HG02610 (cell line): Measurements from ENCODE around the gene EVL.

Source experiments
- ATAC-seq: cut with Tn5 transposase; IDR thresholded peaks from one replicate; pipeline ENCODE4 v1.9.1; 2021; ENCODE audit warnings: mild to moderate bottlenecking, moderate library complexity; ENCODE audit not compliant: unreplicated experiment

The EVL gene

DNA sequence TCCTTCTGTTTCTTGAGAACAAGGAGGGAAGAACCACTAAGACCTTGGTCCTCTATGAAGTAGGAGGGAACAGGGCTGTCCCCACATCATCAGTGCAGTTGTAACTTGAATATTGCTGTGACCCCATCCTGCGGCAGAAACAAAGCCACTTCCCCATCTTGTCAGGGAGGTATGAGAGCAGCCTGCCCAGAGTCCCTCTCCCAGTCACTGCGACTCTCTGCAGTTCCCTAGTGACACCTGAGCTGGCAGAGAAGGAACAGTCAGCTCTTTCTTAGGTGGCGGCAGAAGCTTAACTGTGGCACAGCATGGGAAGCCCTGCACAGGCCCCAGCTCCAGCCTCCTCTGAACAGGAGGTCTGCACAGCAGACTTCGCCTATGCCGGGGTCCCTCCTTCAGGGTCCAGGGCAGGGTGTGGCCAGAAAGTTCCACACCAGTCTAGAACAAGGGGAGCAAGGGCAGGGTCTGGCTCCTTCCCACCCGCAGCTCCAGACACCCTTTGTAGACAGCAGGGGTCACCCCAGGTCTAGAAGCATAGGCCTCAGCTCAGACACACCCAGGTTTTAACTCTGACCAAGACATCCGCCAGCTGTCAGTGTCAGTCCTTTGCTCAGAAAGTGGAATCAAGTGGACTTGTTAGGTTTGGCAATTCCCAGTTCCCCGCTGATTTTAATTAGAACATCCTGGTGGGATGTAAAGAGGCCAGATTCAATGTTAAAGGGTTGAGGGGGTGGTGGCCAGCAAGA lies 57.4 kb downstream of the EVL start:
- no peak for ATAC-seq

DNA sequence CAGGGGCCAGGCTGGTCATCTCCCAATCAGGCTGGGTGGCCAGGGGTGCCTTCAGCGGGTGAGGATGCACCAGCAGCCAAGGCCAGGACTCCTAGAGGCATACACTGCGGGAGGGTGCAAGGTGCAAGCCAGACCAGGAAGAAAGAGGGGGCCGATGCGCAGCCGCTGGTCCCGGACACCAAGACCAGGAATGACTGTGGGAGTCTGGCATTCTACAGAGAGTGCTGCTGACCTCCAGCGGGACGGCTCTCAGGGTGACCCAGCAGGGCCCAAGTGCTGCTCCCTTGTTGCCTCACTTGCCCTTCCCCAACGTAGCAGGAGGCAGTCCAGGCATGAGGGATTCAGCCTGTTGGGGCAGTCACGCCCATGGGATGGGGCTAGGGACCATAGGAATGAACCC lies 58.4 kb downstream of the EVL start:
- no peak for ATAC-seq

DNA sequence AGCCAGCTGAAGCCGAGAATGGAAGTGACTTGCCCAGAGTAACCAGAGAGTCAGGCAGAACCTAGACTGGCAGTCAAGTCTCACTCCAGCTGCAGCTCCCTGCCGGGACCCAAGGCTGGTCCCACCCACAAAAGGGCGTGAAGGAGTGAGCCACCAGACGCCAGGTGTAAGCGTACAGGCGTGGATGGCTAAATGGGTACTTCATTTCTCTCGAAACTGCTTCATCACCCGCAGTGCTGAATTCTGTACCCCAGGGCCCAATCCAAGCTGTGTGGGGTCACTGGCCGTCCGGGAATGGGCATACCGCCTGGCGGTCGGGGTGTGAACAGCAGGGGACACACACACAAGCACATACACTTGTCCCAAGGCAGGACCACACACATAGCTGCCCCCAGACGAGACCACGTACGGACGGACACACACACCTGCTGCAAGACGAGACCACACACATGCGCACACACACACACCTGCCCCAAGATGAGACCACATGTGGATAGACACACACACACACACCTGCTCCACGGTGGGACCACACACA lies 59.4 kb downstream of the EVL start:
- ATAC-seq: no peak

DNA sequence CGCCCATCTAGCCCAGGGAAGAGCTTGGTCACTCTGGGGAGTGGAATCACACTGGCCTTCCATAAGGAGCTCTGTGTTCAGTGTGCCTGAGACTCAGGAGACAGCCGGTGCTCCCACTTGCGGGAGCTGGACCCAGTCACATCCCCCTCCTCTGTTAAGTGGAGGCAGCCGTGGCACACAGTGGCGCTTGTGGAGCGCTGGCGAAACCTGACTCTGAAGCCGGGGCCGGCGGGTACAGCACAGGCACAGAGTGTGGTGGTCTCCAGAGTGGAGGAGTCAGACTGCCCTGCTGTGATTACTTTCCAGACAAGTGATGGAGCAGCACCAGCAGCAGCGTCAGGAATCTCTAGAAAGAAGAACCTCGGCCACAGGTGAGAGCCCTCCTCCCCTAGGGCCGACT lies 61.2 kb downstream of the EVL start:
- ATAC-seq: no peak

DNA sequence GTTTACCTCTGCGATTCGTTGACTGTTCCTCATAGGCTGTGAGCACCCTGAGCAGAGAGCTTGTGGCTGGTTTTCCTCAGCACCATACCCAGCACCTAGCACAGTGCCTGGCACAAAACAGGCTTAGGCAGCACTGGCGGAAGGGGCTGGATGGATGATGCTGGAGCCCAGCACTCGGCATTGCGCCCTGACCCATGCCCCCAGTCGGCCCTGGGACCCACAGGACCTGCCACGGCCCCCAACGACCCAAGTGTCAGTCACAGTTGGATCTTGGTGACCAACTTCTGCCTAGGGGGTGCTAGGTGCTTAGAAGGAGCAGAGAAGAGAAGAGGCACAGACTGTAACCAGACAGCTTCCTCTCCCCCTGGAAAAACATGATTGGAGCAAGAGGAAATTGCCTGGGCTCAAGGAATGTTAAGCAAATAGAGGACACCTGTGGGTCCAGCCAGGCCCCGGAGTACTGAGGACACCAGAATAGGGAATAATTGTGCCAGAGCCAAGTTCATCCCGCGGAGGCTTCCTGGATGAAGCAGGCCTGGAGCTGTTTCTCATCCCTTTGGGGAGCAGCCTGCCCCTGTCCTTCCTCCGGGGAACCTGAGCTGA lies 62.7 kb downstream of the EVL start:
- ATAC-seq: no peak

DNA sequence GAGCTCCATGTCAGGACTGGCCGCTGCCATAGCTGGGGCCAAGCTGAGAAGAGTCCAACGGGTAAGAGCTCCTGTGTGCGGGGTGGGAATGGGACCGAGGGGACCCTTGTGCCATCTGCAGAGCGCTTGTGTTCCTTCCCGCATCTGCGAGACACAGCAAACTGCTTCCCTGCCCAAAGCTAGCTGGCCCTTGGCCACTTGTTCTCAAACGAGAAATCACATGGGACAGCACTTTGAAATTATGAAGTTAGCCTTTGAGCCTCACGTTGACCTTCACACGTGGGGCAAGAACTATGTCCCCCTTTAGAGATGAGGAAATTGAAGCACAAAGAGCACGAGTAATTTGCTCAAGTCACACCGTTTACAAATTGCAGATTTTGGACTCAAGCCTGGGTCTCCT lies 63.5 kb downstream of the EVL start:
- ATAC-seq: no peak

DNA sequence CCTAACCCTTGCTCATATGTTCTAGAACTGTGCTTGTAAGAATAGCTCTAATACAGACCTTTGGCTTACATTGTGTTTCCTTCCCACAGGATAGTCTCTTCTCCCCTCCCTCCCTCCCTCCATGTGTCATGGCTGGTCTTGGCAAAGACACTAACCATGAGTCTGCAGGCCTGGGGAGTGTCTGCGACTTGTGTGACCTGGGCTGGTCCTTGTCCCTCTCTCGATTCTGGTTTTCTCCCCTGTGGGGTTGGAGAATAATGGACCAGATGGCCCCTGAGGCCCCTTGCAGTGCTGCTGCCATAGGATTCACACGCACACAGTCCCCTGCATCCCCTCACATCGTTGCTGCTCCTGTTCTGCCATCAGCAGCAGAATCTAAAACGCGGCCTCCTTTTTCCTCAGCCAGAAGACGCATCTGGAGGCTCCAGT lies 64.0 kb downstream of the EVL start:
- no peak for ATAC-seq

DNA sequence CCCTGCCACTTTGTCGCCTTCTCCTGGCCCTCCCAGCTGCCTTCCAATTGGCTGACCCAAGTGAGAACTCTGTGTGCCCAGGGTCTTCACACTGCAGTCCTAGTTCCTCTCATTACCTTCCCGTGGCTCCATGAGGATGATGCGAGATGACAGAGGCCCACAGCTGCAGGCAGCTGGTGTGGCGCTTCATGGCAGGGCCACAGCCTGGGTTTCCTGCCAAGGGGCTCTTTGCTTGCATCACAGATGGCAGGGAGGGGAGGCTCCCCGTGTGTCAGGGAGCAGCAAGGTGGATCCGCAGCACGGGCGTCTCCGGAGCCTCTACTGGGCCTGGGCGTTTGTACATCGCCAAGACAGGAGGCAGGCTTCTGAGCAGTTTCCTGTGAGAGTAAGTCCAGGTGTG lies 65.3 kb downstream of the EVL start:
- no peak for ATAC-seq

DNA sequence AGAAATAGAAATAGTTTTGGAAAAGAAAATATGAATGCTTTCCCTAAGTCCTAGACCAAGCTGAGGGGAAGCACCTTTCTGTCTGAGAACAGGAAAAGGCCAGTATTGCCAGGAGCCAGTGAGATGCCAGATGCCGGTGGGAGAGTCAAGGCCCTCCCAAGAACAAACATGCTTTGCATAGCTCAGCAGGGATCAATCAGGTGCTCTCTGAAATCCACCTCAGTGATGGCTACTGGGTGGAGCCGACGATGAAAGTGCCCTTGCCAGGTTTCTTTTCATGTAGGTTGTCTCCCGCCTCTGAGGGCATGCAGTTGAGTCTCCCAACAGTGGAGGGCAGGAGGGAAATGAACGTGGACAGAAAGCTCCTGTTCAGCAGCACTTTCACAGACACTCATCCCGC lies 66.0 kb downstream of the EVL start:
- no peak for ATAC-seq

DNA sequence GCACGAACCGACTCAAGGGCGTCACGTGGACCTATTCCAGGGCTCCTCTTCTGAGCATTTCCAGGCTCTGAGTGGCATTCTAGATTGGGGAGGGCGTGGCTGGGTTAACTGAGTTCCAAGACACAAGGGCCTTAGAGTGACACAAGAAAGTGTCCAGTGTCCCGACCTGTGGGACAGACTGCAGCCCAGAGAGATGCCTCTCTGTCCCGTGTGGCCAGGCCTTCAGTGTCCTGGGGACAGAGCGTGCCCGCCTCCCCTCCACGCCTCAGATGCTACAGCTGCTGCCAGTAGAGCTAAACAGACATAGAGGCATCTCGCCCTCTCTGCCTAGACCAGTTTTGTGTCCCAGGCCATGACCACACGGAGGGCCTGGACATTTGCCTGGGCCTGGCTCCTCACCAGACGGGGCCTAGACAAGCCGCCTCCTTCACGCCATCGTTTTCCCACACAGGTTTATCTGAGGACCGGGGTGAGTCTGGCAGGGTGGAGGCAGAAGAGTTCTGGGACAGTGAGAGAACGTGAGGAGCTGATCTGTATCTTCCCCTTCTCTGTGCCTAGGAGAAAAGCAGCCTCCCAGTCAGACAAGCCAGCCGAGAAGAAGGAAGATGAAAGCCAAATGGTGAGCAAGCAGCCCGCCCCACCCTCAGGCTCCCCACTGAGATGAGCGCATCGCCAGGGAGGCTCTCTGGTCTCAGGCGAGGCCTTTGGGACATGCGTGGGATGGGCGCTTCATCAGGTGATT lies 67.1 kb downstream of the EVL start:
- no peak for ATAC-seq

DNA sequence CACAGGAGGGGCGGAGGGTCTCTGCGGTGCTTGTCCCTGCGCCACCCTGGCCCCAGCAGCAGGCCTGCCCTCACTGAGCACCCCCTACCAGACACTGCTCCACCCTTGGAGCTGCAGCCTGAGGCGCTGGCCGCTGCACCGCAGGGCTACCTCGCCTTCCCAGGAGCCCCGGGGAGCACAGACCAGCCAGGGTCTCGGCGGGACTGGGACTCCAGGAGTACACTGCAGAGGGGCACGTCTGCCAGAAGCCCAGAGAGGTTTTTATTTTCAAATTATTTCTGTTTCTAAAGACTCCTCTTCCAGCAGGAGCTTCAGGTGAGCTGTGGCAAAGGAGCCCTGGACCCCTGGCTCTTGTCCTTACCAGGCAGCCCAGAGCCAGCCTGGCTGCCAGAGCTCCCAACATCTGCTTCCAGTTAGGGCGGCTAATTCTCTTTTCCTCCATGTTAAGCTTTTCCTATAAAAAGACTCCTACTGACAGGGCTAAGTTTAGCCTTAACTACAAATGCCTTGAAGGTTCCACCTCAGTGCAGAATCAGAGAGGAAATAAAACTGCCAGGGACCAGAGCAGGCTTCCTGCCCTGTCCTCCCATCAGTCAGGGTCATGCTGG lies 67.8 kb downstream of the EVL start:
- no peak for ATAC-seq

DNA sequence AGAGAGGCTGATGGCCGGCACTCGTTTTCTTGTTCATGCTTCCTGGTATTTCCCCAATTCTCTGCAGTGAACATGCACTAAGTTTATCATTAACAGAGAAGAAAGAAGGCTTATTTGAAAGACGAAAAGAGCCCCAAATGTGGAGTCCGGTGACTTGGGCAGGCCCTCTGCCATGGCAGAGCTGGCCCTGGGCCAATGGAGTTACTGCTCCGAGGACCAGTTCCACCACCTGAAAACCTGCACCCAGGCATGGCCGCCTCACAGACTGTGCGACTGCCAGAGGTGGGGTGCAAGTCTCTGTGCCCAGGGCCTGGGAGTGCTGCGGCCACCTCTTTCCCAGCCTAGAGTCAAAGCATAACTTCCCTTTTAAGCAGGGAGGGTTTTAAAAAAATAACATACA lies 69.4 kb downstream of the EVL start:
- no peak for ATAC-seq

DNA sequence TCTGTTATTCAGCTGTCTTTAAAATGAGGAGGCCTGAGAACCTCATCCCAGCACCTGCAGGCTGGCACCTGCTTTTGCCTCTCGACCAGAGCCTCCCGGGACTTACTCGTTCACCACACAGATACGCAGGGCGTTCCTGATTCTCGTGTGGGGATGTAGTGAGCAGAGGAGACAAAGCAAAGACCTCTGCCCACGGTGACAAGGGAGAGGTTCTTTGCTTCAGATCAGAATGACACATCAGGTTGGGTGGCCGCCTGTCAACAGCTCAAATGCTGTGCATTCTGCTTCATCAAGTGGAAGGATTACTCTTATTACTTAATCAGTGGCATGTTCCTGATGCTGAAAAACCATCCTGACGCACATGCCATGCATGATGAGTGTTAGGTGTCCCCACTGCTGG lies 69.9 kb downstream of the EVL start:
- no peak for ATAC-seq

DNA sequence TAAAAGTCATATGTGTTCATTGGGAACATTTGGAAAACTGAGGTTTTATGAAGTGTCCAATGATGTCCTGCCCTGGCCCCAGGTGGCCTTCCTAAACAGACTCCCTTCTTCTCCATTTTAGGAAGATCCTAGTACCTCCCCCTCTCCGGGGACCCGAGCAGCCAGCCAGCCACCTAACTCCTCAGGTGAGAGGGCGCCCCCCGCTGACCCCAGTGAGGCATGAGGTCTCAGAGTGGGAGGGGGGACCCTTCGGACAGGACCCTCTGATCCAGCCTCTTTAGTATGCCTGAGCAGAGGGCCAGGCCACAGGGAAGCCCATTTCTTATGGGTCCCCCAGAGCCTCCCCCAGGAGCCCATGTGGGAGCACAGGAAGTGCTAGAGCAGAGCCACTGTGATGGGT lies 70.6 kb downstream of the EVL start:
- no peak for ATAC-seq

DNA sequence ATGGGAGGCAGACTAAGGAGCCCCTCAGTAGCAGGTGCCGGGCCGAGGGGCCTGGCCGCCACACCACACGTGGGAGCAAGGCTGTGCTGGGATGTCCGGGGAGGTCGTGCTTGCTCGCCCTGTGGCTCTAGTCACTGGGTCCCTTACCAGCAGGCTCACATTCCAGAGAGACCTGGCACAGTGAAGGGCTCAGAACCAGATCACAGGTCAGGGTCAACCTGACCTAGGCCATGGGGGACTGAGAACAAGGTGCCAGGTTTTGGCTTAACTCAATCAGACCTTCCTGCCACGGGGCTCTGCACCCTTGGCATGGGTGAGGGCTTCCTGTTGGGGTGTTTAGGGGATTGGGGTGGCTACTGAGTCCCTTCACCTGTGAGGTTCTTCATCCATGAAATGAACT lies 72.0 kb downstream of the EVL start:
- ATAC-seq: no peak

DNA sequence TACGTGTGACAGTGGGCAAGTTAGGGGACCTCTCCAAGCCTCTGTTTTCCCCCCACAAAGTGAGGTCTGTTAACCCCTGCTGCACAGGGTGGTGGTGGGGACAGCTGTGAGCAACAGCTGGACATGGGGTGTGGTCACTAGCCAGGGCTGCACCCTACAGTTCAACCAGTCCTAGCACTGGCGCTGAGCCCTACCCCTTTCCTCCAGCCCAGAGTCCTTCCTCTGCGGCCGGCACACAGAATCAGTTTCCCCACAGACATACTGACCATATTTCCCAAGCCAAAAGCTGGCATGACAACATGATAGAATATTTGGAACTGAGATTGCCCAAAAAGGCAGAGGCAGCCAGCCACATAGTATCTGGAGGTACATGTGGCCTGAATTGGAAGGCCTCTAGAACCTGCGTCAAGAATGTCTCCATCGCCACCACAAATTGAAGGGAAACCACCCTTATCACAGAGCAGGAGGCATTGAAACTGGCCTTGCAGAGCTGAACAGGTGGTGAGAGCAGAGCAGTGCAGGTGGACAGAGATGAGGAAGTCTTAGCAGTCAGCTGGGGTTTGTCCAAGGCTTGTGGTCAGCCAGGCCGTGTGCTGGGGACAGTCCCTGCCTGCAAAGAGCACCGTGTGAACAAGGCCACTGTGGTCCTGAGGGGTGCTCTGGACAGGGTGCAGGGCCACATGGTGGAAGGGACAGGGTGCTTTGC lies 73.0 kb downstream of the EVL start:
- no peak for ATAC-seq

DNA sequence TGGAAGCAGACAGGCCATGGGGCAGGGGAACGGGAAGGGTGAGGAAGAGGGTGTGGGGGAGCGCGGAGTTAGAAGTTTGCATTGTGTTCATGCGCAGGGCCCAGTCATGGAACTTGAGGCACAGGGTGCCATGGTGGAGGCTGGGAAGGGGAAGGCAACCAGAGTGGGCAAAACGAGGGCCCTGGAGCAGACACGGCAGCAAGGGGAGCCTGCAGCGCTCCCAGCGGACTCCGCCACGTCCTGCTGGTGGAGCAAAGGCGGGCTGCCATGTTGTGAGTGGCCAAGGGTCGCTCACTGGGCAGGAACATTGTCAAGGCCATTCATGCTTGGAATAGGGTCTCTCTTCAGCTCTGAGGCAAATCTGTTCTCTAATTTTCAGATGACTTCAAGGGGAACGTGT lies 73.7 kb downstream of the EVL start:
- no peak for ATAC-seq

DNA sequence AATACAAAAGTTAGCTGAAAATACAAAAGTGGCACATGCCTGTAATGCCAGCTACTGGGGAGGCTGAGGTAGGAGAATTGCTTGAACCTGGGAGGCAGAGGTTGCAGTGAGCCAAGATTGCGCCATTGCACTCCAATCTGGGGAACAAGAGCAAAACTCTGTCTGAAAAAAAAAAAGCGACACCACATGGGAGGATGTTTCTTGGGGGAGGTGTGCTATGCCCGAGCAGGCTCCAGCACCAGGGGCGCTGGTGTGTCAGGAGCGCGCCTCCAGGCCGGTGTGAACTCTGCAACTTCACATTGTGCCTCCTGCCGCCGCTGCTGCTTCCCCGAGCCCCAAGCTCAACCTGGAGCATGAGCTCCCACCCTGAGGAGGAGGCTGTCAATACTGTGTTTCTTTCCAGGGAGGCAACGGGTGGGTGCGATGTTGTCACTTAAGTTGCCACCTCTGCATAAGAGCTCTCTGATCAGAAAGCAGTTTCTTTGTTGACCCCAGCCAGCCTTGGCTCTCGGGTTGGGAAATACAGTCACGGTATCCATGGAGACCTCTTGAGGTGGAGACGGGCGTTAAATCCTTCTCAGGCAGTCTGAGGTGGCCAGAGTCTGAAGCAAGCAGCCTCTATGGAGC lies 75.3 kb downstream of the EVL start:
- ATAC-seq: no peak

DNA sequence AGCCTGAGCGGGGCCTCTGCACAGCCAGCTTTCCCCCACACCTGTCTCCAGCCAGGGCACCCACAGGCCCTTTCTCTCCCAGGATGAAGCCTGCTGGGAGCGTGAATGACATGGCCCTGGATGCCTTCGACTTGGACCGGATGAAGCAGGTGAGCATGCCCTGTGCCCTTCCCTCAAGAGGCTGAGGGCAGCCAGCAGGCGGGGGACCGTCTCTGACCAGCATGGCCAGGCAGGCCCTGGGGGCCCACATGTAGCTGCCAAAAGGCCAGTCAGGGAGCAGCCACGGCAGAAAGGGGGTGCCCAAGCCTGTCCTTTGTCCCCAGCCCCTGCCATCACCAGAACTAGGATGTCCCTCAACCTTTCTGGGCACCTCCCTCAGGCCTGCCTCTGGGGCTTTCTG lies 75.9 kb downstream of the EVL start:
- ATAC-seq: no peak
